Stimulated activated CD4-positive, alpha-beta T cell treated with anti-CD3 and anti-CD28 coated beads, Interleukin-15, amount 100 ng/mL, for 24 hours (primary cell): ENCODE measurements around the gene TMCO5A.
"Not testable (repeated sequence)": the region's sequence is repeated elsewhere in the genome, so short reads cannot be mapped to it uniquely, and the experiment has no call there.

Experiments used
- DNase-seq: peaks from one replicate; pipeline ENCODE4 v3.0.0-alpha.2; 2020

TMCO5A gene

DNA sequence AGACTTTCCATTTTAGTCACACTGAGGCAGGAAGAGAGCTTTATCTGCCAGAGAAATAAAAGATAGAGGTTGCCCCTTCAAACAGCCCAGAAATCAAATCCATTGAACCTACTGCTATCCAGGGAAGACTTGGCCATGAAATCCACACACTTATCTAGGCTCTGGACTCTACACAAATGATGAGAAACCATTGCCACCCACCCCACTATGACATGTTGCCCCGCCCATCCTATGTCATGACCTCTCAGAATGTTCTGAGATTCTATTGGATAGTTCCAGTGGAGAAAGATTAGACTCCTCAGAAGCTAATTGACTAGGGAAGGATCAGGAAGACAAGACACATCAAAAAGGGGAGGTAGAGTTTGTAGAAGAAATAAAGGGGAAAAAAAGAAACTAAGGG is at the start of gene TMCO5A:
TMCO5A (plus strand) TSS at position 301 of the 400 bp plus-strand sequence. CDS start 1,684 bp downstream, outside the sequence.
- no peak for DNase-seq

DNA sequence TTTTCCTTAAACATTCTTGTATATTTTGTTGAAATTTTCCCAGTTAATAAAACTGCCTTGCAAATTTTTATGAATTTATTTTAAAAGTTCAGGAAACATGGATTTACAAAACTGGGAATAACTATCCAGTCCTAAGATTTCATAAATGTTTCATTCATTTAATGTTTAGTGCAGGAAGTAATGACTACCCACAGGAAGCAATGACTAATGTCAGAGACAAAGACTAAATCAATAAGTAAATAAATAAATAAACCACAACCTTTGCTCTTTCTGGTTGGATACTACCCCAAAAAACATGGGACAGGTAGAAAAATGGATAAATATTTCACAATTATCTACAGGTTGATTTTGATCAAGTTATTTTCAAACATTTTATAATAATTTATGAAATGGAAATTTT is 48.8 kb upstream of the TMCO5A start:
- DNase-seq, result no peak

- DNase-seq, result no peak
Measured at GRCh38 chr15:37888356-37888755, 46.1 kb upstream of the TMCO5A start.

- no peak for DNase-seq
Measured at GRCh38 chr15:37891766-37892368, 42.6 kb upstream of the TMCO5A start.

DNA sequence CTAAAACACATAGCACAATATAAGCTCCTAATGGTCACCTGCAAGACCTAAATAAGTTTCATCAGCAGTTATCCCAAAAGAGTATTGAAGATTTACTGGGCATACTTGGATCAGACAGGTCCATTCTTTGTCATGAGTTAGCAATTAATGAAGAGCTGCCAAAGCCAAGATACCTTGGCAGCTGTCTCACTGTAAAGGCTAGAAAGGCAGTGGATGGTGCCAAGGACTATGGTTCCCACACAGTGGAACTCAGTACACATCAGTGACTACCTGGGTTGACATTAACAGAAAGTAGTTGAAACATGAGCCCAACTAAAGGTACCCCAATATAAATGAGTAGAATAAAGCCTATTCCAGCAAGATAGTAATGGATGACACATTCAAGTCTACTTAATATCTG is 41.1 kb upstream of the TMCO5A start:
- no peak for DNase-seq

- DNase-seq, result no peak
Measured at GRCh38 chr15:37898362-37898761, 36.1 kb upstream of the TMCO5A start.

DNA sequence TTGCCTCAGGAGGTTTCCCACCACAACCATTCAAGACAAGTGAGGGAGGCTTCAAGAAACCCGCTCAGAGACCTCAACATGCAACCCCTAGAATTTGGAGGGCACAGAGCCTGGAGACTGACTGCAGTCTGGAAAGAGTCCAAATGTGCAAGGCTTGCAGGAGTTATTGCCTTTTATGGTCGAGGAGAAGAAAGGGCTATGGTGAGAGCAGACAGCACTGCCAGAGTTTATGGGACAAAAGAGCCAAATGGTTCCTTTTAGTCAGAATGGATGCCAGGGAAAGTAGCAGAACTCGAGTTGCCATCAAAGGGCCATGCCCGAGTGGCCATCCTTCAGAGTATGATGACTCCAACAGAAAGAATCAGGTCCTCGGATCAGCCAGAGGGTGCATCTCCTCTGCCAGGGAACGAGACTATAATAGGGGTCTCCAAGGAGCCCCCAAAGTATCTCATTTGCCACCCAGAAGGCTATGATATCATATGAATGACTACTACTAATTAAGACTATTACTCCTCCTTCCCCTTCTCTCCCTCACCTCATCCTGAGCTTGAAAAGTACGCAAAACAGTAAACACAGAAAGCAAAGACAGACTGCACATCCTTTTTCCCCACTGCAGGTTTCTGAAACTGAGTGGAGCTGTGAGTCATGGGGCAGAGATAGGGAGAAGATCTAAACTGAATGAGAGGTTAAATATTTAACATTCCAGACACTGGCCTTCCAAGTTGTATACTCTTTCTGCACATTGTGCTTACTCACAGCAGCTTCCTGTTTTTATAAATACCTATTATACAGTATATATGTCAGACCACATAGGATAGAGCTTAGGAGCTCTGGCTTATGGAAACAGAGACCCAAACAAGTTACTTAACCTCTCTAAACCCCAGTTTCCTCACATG is 33.9 kb upstream of the TMCO5A start:
- DNase-seq, result no peak

DNA sequence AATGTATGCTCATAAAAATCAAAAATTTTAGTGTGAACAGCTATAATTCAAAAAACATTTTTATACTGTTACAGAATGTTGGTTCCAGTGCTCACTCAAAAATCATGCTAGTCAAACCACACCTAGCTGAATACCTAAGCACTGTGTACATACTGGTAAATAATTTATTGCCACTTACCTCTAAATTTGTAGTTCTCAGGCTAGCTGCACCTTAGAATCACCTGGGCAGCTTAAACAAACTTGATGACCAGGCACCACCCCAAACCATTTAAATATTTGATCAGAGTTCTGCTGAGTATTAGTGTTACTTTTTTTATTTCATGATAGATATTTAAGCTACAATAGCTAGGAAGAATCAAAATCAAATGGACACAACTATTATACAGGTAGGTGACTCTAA is 32.3 kb upstream of the TMCO5A start:
- no peak for DNase-seq

GRCh38 chr15:37903919-37904625 is 30.4 kb upstream of the TMCO5A start:
- DNase-seq, result no peak

DNA sequence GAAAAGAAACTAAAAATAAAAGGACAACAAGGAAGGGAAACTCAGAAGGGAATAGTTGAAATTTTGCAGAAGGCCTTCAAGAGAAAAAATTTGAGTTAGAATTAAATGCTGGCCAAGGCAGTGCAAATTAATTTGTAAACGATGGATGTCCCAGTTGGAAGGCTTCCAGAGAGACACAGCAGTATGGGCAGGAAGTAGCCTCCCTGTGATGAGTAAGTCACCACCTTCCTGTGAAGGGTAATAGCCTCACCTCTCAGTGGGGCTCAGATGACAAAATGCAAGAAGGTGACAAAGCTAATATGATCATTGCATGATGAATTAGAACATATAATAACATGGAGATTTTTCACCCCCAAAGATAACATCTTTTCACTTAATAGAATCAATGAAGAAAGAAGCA is 27.3 kb upstream of the TMCO5A start:
- DNase-seq, result no peak

GRCh38 chr15:37921527-37922385 is 12.7 kb upstream of the TMCO5A start:
- DNase-seq, result no peak

- no peak for DNase-seq
Measured at GRCh38 chr15:37926136-37926535, 8.3 kb upstream of the TMCO5A start.

DNA sequence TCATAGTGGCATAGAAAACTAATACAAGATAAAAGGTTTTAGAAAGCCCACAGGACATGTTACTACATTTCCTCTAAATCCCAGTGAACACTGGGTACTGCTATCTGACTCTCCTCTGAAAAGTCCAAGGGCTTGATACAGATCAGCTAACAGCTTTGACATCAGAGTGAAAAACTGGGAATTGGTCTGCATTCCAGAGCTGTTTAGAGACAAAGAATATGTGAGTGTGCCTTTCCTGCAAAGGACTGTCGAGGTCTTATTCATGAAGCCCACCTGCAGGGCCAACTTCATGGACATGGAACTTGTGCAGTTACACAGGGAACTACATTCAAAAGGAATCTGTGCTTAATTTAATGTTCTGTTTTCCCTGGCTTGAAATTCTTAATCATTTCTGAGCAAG is 5.2 kb upstream of the TMCO5A start:
- no peak for DNase-seq

GRCh38 chr15:37931321-37931720 is 3.1 kb upstream of the TMCO5A start:
- DNase-seq, result no peak

DNA sequence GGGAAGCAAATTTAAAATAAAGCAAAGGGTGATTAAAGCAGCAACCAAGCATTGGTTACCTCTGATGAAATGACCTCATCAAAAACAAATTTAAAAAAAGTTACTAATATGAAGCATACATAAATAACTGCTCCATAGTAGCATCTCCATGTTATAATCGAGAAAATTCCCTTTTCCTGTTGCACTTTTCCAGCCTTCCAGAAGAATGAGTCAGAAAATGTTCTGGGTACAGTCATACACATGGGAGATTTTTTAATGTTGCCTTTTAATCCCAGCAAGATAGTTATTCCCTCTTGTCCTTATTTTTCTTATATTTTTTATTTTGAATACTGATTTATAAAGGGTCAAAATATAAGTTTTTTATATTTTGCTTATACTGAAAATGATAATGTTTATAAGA is 2.6 kb upstream of the TMCO5A start:
- no peak for DNase-seq

DNA sequence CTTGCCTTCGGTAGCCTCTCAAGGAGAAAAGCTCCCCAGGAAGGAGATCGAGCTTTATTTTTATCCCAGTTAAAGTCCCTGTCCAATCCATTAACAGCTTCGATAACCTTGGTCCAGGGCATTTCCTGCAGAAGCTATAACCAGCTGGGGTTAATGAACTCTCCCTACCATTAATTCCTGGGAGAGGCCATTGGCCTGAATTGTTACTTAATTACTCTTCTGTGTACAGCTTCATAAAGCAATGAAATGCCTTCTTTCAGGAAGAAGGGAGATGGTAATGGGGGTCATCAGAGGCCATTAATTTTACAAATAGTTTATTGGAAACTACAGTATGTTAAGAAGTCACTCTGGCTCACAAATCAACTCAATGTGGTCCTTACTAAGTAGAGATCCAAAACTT is 1.9 kb upstream of the TMCO5A start:
- DNase-seq, result no peak

GRCh38 chr15:37933666-37934065 is 774 bp upstream of the TMCO5A start:
- DNase-seq, result no peak

GRCh38 chr15:37940876-37941275 is 6.4 kb downstream of the TMCO5A start:
- DNase-seq, result no peak

DNA sequence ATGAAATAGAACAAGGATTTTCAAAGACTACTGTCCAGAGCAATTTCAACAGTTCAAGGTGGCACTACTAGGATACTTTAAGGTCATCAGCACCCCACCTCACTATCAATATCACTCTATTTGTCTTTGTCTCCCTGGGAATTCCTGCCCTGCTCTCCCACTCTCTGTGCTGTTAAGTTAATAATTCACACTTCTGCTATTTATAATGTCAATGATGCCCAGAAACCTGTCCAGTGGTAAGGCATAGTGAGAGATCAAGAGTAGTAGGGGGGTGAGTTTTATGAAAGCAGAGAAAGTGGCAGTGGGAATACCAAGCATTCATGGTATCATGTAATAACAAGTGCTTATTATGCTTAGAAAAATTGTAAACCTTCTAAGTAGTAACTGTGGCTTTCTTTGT is 7.3 kb downstream of the TMCO5A start:
- DNase-seq, result no peak

DNA sequence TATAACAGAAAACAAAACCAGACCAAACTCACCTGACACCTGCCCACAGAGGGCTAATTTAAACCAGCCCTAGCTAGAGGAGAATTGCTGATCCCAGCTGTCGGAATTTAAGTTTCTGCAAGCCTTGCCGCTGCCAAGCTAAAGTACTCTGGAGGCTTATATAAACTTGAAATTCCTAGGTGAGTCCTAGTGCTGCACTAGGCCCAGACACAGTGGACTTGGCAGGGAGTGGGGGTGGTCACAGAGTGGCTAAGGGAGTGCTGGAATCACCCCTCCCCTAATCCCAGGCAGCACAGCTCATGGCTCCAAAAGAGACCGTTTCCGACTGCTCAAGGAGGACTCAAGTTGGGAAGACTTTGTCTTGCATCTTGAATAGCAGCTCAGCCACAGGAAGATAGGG is 17.6 kb downstream of the TMCO5A start:
- no peak for DNase-seq

GRCh38 chr15:37960742-37961141 is 26.3 kb downstream of the TMCO5A start:
- DNase-seq, result not testable (repeated sequence)

DNA sequence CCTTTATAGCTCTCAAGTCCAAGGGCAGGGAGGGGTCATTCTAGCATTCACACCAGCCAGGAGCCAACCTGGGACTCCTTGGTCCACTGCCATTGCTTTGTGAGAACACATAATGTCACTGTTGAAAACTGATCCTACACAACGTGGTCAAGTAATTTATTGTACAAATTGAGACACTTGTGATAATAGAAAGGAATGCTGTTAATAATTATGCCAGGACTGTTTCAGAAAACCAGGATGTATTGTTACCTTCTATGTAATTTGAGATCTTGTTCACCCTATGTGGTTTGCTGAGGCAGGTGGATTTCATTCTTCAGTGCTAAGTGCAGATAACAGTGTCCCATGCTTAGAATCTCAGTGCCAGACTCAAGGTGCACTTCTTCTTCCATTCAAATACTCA is 33.3 kb downstream of the TMCO5A start:
- DNase-seq, result no peak

GRCh38 chr15:37973856-37974255 is 39.4 kb downstream of the TMCO5A start:
- no peak for DNase-seq
